Esophagus muscularis mucosa (tissue), 4 donors: ENCODE data around the gene UGCG. TPM values are rescaled to one million over a fixed set of nuclear protein-coding genes. Genes with fewer than 3 reads are reported as not detected.

Experiments
- DNase-seq: peaks from one replicate; pipeline ENCODE4 v3.0.0-alpha.2; 2017; ENCODE audit errors: extremely low spot score
- H3K27ac ChIP-seq, 4 donors: fragments of 200-600 bp; sonication (generic); replicated peaks in 1 of 4; 1 replicate in 3 of 4; 2 replicates in 1 of 4; pipeline ENCODE4 v1.5.1; 2016 to 2019; ENCODE audit warnings: mild to moderate bottlenecking in 1 of 4
- H3K27me3 ChIP-seq, 4 donors: fragments of 200-600 bp; sonication (generic); one replicate each; pipeline versions ENCODE4 v1.5.1 to v1.6.0; 2016 to 2019
- H3K36me3 ChIP-seq, 4 donors: fragments of 200-600 bp; sonication (generic); one replicate each; pipeline ENCODE4 v1.5.1; 2016 to 2019
- H3K4me1 ChIP-seq, 4 donors: fragments of 200-600 bp; sonication (generic); one replicate each; pipeline ENCODE4 v1.5.1; 2016 to 2019
- H3K4me3 ChIP-seq, 4 donors: fragments of 200-600 bp; sonication (generic); 1 replicate in 2 of 4; 2 replicates in 2 of 4; pipeline ENCODE4 v1.5.1; 2016 to 2019; ENCODE audit warnings: mild to moderate bottlenecking in 4 of 4, moderate library complexity in 1 of 4
- H3K9me3 ChIP-seq, 4 donors: fragments of 200-600 bp; sonication (generic); 1 replicate in 3 of 4; 2 replicates in 1 of 4; pipeline ENCODE4 v1.5.1; 2016 to 2019
- EP300 ChIP-seq: sonication (generic); formaldehyde crosslinking; IDR thresholded peaks from one replicate; pipeline ENCODE4 v1.6.1; 2017; ENCODE audit warnings: antibody characterized with exemption
- POLR2A ChIP-seq: fragments of 450-650 bp; IDR thresholded peaks from one replicate; pipeline ENCODE4 v1.6.1; 2017; ENCODE audit warnings: antibody characterized with exemption, moderate library complexity, mild to moderate bottlenecking, low read depth
- POLR2AphosphoS5 ChIP-seq, 2 donors: sonication (generic); formaldehyde crosslinking; IDR thresholded peaks; one replicate each; pipeline ENCODE4 v1.6.1; 2017; ENCODE audit warnings: antibody characterized with exemption in 2 of 2
- WGBS: methylation state at CpG from one replicate; pipeline ENCODE4 v1.1.5; 2018; 5-methylcytosine and 5-hydroxymethylcytosine counted together
- intact Hi-C: fragments of 100-400 bp; cut with DNase I; formaldehyde crosslinking; loops from one replicate; pipeline ENCODE4 v1.15.1; 2023
- total RNA-seq, 4 donors: library from RNA; depleted of rRNA; stranded (reverse); fragments of >200 nt; gene quantifications; one replicate each; pipeline versions ENCODE4 v1.1.0 to v1.2.1, GENCODE V29; 2016
- TF ChIP-seq, protein P1 (sequence below), 3 experiments: fragments of 200-600 bp in 2 of 3; fragments of 450-650 bp in 1 of 3; sonication (generic) in 2 of 3; IDR thresholded peaks; one replicate each; pipeline ENCODE4 v1.5.1; 2017 to 2019; ENCODE audit warnings: antibody characterized with exemption in 3 of 3, mild to moderate bottlenecking in 2 of 3, moderate library complexity in 1 of 3

Gene UGCG
- total RNA-seq, 4 donors from 2014 or later, result 24.5 to 87.8 (median 33.5) TPM

DNA sequence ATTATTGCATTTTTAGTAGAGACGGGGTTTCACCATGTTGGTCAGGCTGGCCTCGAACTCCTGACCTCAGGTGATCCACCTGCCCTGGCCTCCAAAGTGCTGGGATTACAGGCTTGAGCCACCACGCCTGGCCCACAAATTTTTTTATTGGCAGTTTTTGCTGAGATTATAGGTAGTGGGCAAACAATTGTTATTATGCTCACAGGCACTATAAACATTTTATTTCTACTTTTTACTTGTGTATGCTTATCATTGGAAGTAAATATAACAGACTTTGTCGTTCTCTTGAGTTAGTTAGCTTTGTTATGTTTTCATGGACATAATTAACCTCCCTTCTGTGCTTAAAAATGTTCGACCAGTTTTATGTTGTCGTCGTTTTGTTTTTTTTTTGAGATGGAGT, 23.9 kb downstream of the UGCG start:
- TF ChIP-seq EP300 (no peak), POLR2AphosphoS5 (IDR thresholded peaks at IDR 0.05) (no peak), POLR2A (no peak)
- TF ChIP-seq, protein P1, sequence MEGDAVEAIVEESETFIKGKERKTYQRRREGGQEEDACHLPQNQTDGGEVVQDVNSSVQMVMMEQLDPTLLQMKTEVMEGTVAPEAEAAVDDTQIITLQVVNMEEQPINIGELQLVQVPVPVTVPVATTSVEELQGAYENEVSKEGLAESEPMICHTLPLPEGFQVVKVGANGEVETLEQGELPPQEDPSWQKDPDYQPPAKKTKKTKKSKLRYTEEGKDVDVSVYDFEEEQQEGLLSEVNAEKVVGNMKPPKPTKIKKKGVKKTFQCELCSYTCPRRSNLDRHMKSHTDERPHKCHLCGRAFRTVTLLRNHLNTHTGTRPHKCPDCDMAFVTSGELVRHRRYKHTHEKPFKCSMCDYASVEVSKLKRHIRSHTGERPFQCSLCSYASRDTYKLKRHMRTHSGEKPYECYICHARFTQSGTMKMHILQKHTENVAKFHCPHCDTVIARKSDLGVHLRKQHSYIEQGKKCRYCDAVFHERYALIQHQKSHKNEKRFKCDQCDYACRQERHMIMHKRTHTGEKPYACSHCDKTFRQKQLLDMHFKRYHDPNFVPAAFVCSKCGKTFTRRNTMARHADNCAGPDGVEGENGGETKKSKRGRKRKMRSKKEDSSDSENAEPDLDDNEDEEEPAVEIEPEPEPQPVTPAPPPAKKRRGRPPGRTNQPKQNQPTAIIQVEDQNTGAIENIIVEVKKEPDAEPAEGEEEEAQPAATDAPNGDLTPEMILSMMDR (IDR thresholded peaks at IDR 0.05), result no peak
- Histone ChIP-seq H3K36me3 (peaks cover 0 to 51% (median 12%) of the 10 kb centered on the region in 4 donors), H3K27me3 (no peaks in the 10 kb centered on the region), H3K27ac (no peak overlapping the region), H3K4me3 (no peak overlapping the region), H3K4me1 (peaks cover 7 to 37% (median 25%) of the 10 kb centered on the region in 4 donors), H3K9me3 (no peaks in the 10 kb centered on the region)
- WGBS, result 98% methylated on average over 7 of the region's 7 CpGs
- intact Hi-C loops, result no loop called here
- DNase-seq, result no peak

DNA sequence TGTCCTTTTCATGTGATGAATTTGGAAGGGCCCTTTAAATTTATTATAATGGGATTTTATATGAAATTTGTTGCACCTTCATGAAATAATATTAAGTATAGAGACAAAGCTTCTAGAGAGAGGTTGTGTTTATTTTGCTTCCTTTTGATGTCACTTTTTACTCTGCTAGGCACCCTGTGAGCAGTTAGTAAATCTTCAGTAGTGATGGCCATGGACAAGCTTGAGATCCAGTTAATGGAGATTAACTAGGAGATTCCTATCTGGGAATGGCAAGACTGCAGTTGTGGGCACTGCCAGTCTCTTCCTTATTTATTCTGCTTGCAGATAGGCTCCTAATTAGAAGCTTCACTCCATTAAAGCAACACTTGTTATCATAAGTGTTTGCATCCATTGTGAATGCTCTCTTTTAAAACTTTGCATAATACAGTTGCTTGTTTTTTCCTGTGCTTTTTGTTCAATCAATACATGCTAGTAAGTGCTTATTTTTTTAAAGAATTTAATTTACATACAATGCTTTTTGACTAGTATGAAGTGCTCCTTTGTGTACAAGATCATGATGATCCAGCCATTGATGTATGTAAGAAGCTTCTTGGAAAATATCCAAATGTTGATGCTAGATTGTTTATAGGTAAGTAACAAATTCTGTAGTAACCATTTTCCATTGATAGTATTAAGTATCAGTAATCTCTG, 25.9 kb downstream of the UGCG start:
- H3K27me3 ChIP-seq, result no peaks in the 10 kb centered on the region
- H3K27ac ChIP-seq, result no peak overlapping the region
- H3K9me3 ChIP-seq, result no peaks in the 10 kb centered on the region
- no peak for DNase-seq
- H3K4me3 ChIP-seq, result no peak overlapping the region
- TF ChIP-seq, protein P1 (IDR thresholded peaks at IDR 0.05), result no peak
- TF ChIP-seq EP300 (no peak), POLR2A (no peak), POLR2AphosphoS5 (IDR thresholded peaks at IDR 0.05) (no peak)
- peaks cover 6 to 19% (median 17%) of the 10 kb centered on the region in 4 donors for H3K4me1 ChIP-seq
- peaks cover 0 to 60% (median 12%) of the 10 kb centered on the region in 4 donors for H3K36me3 ChIP-seq
- intact Hi-C loops, result no loop called here

DNA sequence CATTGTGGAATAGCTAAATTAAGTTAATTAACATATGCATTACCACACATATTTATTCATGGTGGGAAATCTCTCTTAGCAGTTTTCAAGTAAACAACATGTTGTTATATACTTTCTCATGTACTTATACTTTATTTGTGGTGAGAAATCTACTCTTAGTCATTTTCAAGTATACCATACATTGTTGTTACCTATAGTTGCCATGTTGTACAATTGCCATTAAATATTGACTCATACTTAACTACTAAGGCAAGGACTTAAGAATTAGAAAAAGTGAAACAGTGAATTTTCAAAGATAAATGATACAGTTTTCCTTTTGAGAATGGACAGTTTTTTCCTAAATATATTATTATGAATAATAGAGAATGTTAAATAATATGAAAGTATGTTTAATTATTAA, 27.7 kb downstream of the UGCG start:
- intact Hi-C loops, result no loop called here
- H3K4me1 ChIP-seq, result peaks cover 6 to 15% (median 11%) of the 10 kb centered on the region in 4 donors
- TF ChIP-seq, protein P1 (IDR thresholded peaks at IDR 0.05), result no peak
- no peak for TF ChIP-seq POLR2AphosphoS5 (IDR thresholded peaks at IDR 0.05)
- TF ChIP-seq EP300, result no peak
- TF ChIP-seq POLR2A, result no peak
- H3K36me3 ChIP-seq, result peaks cover 0 to 63% (median 12%) of the 10 kb centered on the region in 4 donors
- H3K27ac ChIP-seq, result no peak overlapping the region
- H3K27me3 ChIP-seq, result no peaks in the 10 kb centered on the region
- H3K9me3 ChIP-seq, result no peaks in the 10 kb centered on the region
- no peak for DNase-seq
- no peak overlapping the region for H3K4me3 ChIP-seq

DNA sequence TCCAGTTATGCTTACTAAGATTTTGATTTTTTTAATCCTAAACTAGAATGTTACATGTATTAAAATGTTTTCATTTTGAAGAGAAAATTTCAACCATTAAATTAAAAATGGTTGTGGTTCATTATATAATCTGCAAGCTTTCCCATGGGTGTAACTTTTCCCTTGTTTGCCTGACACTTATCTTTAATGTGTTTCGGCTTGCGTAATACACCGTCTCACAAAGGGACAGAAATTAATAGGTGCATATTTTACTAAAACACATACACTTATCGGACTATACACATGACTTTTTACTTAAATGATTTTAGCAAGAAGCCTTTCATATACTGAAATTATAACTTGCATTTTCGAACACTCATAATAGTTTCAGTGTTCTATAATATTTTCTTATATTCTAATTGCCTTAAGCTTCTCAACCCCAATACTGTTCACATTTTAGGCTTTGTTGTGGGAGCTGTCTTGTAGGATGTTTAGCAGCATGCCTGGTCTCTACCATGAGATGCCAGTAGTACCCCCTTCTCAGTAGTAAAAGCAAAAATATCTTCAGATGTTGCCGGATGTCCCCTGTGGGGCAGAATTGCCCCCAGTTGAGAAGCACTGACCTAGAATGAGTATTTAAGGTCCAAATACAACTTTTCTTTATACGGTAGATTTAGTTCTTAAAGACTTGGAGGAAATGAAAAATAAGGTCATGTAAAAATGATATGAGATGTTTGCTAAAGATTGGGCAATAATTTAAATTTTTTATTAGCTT, 28.6 kb downstream of the UGCG start:
- DNase-seq, result no peak
- no peak overlapping the region for H3K4me3 ChIP-seq
- intact Hi-C loops, result no loop called here
- no peaks in the 10 kb centered on the region for H3K9me3 ChIP-seq
- no peak overlapping the region for H3K27ac ChIP-seq
- 95% methylated on average over 7 of the region's 7 CpGs for WGBS
- TF ChIP-seq POLR2A (no peak), EP300 (no peak), POLR2AphosphoS5 (IDR thresholded peaks at IDR 0.05) (no peak)
- TF ChIP-seq, protein P1 (IDR thresholded peaks at IDR 0.05), result no peak
- H3K4me1 ChIP-seq, result peaks cover 6 to 15% (median 11%) of the 10 kb centered on the region in 4 donors
- no peaks in the 10 kb centered on the region for H3K27me3 ChIP-seq
- H3K36me3 ChIP-seq, result peaks cover 0 to 65% (median 19%) of the 10 kb centered on the region in 4 donors
